ENCODE results near the gene OSBP2.

The OSBP2 gene

DNA sequence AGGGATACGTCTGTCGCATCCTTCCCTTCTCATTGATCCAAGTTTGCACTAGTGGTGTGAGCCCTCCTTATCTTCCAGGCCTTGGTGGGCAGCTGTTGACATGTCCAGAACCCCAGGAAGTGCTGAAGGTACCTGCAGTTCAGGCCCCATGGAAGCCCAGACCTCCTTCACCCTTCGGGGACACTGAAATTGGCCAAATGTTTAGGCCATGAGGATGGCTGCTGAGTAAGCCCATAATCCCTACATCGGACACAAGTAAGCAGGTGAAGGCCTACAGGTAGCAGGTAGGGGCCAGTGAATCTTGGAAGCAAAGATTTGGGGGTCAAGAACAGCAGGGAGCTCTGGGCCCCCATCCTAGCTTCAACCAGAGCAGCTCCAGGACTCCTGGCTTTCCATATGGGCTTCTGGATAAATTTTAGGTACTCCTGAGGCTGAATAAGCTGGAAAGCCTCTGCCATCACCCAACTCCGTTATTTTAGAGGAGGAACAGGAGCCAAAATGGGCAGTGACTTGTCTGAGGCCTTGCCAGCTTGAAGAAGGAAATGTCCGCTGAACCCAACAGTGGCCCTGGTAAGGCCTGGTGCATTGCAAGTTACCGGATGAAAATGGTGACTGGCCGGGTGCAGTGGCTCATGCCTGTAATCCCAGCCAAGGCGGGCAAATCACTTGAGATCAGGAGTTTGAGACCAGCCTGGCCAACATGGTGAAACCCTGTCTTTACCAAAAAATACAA is 228.7 kb downstream of the OSBP2 start:
- Mint-ChIP-seq H3K4me3 (peak overlapping the region; percentile 24), H3K27me3 (no peaks in the 10 kb centered on the region), H3K36me3 (peaks cover 16% of the 10 kb centered on the region), H3K27ac (peak overlapping the region; percentile 94), H3K4me1 (peaks cover 8% of the 10 kb centered on the region), H3K9me3 (no peaks in the 10 kb centered on the region)
- ATAC-seq (ENCODE audit: low read depth), result no peak
- DNase-seq (ENCODE audit: low spot score in 2 of 2), result no peak

DNA sequence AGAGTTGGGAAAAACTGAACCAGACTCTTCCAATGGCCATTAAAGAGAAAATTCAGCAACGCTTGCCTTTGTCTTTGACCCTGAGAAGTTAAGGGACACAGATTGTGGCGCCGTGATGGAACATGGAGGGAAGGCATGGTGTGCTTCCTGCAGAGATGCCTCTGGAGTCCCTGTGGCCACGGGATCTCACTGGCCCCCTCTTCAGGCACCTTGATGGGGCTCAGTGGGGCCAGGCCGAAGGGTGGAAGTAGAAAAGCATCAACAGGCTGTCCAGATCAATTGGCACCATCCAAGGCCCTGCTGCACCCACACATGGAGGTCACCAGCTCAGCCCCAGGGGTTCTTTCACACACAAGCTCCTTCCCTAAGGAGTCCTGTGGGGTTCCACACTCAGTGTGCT is 231.0 kb downstream of the OSBP2 start:
- peaks cover 19% of the 10 kb centered on the region for H3K36me3 Mint-ChIP-seq
- DNase-seq (ENCODE audit: low spot score in 2 of 2), result no peak

DNA sequence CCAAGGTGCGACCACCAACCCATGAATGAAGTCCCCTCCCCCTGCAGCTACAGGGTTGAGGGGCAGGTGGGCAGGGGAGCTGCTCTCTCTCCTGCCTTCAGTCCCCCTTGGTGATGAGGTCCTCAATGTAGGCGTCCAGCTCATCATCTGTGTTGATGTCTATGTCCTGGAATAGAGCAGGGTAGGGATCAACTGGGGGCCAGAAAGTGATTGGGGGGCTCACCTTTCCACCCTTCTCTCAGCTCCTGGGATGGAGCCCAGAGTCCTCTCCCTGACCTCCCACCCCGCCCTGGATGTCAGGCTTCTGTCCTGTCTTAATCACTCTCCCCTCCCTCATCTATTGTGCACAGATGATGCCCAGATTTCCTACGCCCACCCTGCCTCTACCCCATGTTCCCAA is 232.0 kb downstream of the OSBP2 start:
- Mint-ChIP-seq H3K27ac (no peak overlapping the region), H3K4me3 (no peak overlapping the region), H3K9me3 (no peaks in the 10 kb centered on the region), H3K4me1 (peaks cover 7% of the 10 kb centered on the region), H3K27me3 (no peaks in the 10 kb centered on the region), H3K36me3 (peaks cover 28% of the 10 kb centered on the region)
- ATAC-seq (ENCODE audit: low read depth), result no peak
- DNase-seq (ENCODE audit: low spot score in 2 of 2), result no peak

More for the DNA sequence above, 231.0 kb downstream of the OSBP2 start:
- H3K9me3 Mint-ChIP-seq, result no peaks in the 10 kb centered on the region
- H3K4me3 Mint-ChIP-seq, result no peak overlapping the region
- ATAC-seq (ENCODE audit: low read depth), result no peak
- peaks cover 3% of the 10 kb centered on the region for H3K4me1 Mint-ChIP-seq
- H3K27ac Mint-ChIP-seq, result no peak overlapping the region
- H3K27me3 Mint-ChIP-seq, result no peaks in the 10 kb centered on the region

DNA sequence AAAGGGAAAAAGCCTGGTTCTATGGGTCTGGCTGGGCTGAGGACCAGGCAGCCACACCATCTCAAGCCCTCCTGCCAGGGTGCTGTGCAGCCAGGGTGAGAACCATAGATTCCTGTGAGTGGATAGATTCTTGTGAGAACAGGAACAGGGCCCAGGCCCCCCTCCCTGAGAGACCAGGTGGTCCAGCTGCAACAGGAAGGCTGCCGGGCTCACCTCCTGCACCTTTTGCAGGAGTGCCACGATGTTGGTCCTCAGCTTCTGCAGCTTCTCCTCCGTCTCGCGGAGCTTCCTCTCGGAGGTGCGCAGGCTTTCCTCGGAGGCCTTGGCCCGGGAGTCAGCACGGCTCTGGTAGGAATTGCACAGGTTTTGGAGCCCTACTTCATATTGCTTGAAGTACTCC is 233.1 kb downstream of the OSBP2 start:
- peaks cover 3% of the 10 kb centered on the region for H3K4me1 Mint-ChIP-seq
- no peak overlapping the region for H3K4me3 Mint-ChIP-seq
- no peaks in the 10 kb centered on the region for H3K9me3 Mint-ChIP-seq
- H3K27me3 Mint-ChIP-seq, result no peaks in the 10 kb centered on the region
- DNase-seq (ENCODE audit: low spot score in 2 of 2), result no peak
- ATAC-seq (ENCODE audit: low read depth), result no peak
- H3K36me3 Mint-ChIP-seq, result peaks cover 35% of the 10 kb centered on the region
- no peak overlapping the region for H3K27ac Mint-ChIP-seq

DNA sequence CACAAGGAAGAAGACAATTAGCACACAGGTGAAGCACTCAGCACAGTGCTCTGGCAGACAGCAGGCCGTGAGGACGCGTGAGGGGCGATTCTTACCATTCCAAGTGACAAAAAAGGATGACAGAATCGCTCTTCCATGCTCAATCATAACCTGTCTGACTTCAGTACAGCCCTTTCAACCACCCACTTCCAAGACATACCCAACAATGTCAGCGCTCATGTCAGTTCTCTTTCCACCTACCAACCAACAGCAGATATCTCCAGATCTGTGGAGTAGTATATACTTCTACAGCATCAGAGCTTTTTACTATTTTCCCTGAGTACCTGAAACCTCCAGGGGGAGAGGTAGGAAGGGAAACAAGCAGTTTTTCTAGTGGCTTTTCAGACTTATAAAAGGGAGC is 233.7 kb downstream of the OSBP2 start:
- no peak for DNase-seq (ENCODE audit: low spot score in 2 of 2)
- Mint-ChIP-seq H3K4me1 (peaks cover 3% of the 10 kb centered on the region), H3K4me3 (no peak overlapping the region), H3K27ac (no peak overlapping the region), H3K9me3 (no peaks in the 10 kb centered on the region), H3K27me3 (no peaks in the 10 kb centered on the region), H3K36me3 (peaks cover 36% of the 10 kb centered on the region)
- no peak for ATAC-seq (ENCODE audit: low read depth)

DNA sequence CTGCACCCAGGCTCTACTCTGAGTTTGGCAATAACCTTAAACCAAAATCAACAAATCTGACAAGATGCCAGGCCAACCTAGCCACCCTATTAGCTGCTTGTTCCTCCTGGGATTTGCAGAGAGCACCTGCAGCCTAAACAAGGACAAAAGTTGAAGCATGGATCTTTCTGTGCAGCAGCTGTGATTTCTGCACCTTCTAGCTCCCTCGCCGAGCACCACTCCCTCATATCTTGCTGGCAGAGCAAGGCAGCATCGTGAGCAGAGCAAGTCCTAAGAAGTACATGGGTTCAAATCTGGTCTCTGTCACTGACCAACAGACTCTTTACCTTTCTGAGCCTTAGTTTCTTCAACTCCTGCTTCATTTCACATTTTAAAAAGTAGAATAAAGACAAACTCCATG is 235.6 kb downstream of the OSBP2 start:
- Mint-ChIP-seq H3K27me3 (no peaks in the 10 kb centered on the region), H3K9me3 (no peaks in the 10 kb centered on the region), H3K4me3 (no peak overlapping the region), H3K36me3 (peaks cover 42% of the 10 kb centered on the region), H3K4me1 (peaks cover 3% of the 10 kb centered on the region), H3K27ac (peak overlapping the region; percentile 32)
- no peak for DNase-seq (ENCODE audit: low spot score in 2 of 2)
- ATAC-seq (ENCODE audit: low read depth), result no peak

DNA sequence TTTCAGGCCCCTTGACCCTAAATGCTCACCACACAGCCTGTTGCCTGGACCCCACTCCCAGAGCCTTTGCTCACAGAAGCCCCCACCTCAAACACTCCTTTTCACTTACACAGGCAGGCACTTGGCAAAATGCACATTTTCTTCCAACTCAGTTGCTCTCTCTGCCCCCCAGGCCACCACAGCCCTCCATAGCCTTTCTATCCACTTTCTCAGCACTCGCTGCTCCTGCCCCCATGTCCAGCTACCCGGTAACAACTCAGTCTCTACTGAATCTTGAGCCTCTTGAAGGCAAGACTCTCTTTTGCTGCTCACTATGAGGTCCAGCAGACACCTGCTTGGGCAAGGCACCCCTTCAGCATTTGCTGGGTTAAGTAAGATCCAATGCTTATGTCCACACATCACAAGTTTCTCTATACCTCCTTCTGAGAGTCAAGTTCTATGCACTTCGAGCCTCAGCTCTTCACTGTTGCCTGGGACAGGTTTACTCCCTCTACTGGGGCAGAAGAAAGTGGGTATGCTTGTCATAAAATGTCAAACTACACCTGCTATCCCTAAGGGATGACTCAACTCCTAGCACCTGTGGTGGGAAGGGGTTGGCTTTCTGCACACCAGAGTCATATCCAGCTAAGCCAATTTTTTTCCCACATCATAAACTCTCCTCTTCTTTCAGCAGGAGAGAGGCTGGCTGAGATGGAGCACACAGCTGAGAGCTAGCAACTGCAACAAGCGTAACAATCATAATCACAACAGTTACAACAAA is 237.0 kb downstream of the OSBP2 start:
- DNase-seq (ENCODE audit: low spot score in 2 of 2) (no peak), ATAC-seq (ENCODE audit: low read depth) (no peak)
- Mint-ChIP-seq H3K27me3 (no peaks in the 10 kb centered on the region), H3K27ac (peak overlapping the region; percentile 12), H3K36me3 (peaks cover 46% of the 10 kb centered on the region), H3K4me1 (peaks cover 3% of the 10 kb centered on the region), H3K4me3 (no peak overlapping the region), H3K9me3 (no peaks in the 10 kb centered on the region)

DNA sequence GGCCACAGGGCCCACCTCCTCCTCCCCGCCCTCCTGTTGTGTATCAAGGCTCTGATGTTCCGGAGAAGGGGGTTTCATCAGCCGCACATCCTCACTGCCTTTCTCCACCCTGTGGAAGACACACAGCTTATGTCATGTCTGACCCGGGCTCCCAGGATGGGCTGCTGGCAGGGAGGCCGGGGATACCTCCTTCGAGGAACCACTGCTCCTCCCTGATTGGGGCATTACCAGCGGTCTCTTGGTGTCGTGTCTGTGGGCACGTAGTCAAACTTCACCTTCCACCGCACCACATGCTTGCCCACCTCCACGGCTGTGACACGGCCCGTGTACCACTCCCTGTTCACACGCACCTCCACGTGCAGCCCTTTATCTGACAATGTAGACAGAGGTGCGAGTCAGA is 238.0 kb downstream of the OSBP2 start:
- H3K27me3 Mint-ChIP-seq, result no peaks in the 10 kb centered on the region

DNA sequence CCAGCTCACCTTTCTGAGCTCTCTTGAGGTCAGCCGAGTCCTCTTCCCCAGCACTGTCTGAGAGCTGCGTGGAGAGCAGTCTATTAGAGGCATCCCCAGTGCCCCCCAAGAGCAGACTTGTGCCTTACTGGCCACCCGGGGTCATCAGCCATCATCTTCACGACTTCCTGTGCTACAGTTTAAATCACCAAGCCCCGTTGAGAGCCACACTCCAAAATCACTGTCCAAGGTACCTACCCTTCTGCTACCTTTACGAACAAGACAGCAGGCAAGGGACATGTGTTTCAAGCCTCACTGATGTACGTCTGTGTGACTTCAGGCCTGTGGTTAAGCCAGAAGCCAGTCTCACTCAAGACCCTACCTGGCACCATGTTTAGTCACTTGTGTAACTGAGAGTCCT is 238.8 kb downstream of the OSBP2 start:
- H3K27me3 Mint-ChIP-seq, result no peaks in the 10 kb centered on the region
- no peak overlapping the region for H3K27ac Mint-ChIP-seq
- ATAC-seq (ENCODE audit: low read depth) (no peak), DNase-seq (ENCODE audit: low spot score in 2 of 2) (no peak)
- H3K4me3 Mint-ChIP-seq, result no peak overlapping the region
- H3K36me3 Mint-ChIP-seq, result peaks cover 41% of the 10 kb centered on the region
- peaks cover 3% of the 10 kb centered on the region for H3K4me1 Mint-ChIP-seq
- H3K9me3 Mint-ChIP-seq, result no peaks in the 10 kb centered on the region

More for the DNA sequence above, 238.0 kb downstream of the OSBP2 start:
- no peak overlapping the region for H3K4me3 Mint-ChIP-seq
- H3K4me1 Mint-ChIP-seq, result peaks cover 3% of the 10 kb centered on the region
- no peaks in the 10 kb centered on the region for H3K9me3 Mint-ChIP-seq
- ATAC-seq (ENCODE audit: low read depth) (no peak), DNase-seq (ENCODE audit: low spot score in 2 of 2) (no peak)
- no peak overlapping the region for H3K27ac Mint-ChIP-seq
- H3K36me3 Mint-ChIP-seq, result peaks cover 43% of the 10 kb centered on the region

DNA sequence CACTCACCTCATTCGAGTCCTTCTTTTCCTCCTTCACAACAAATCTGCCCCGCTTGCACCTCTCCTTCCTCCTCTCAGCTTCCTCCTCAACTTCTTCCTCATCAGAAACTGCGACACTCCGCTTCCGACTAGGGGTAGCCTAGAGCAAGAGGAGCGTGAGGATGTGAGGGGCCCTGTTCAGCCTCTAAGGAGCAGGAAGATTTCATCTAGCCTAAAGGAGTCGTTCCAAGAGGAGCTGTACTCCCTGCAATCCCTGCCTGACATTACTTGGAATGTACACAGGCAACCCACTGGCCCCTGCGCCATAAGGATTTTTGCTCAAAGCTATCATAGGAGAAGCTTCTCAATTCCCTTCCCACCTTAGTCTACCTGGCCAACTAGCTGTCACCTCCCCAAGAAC is 239.4 kb downstream of the OSBP2 start:
- Mint-ChIP-seq H3K36me3 (peaks cover 43% of the 10 kb centered on the region), H3K27ac (no peak overlapping the region), H3K27me3 (no peaks in the 10 kb centered on the region)

DNA sequence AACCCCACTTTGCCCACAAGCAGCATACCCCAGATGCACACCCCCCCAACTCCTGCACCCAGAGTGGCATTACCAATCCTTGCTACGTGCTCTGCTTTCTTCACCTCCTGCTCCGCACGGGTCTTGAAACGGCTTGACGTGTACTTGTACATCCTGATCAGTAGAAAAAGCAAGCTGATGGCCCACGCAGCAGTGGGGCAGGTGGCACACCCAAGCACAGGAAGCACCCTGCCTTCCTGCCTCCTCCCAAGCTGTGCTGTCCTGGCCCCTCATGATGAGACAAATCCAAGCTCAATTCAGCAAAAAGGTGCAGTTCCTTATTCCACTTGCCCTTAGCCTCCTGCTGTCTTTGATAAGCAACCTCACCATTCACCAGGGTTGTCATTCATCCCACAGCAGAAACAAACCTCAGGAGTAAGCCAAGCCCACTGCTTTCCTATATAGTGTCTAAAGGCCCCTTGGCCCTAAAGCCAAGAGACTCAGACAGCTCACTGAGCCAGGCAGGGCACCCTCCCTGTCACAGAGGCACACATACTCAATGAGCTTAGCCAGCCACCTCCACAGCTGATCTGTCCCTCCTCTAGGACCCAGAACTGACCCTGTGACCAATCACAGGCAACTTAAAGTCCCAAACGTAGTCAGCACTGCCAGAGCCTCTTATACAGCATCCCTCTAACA is 246.2 kb downstream of the OSBP2 start:
- H3K36me3 Mint-ChIP-seq, result peaks cover 48% of the 10 kb centered on the region
- no peaks in the 10 kb centered on the region for H3K27me3 Mint-ChIP-seq
- no peak overlapping the region for H3K27ac Mint-ChIP-seq
- no peaks in the 10 kb centered on the region for H3K9me3 Mint-ChIP-seq
- no peaks in the 10 kb centered on the region for H3K4me1 Mint-ChIP-seq
- no peak overlapping the region for H3K4me3 Mint-ChIP-seq
- no peak for DNase-seq (ENCODE audit: low spot score in 2 of 2)
- ATAC-seq (ENCODE audit: low read depth), result no peak

More for the DNA sequence above, 239.4 kb downstream of the OSBP2 start:
- Mint-ChIP-seq H3K4me1 (peaks cover 3% of the 10 kb centered on the region), H3K9me3 (no peaks in the 10 kb centered on the region), H3K4me3 (no peak overlapping the region)
- ATAC-seq (ENCODE audit: low read depth), result no peak
- no peak for DNase-seq (ENCODE audit: low spot score in 2 of 2)

DNA sequence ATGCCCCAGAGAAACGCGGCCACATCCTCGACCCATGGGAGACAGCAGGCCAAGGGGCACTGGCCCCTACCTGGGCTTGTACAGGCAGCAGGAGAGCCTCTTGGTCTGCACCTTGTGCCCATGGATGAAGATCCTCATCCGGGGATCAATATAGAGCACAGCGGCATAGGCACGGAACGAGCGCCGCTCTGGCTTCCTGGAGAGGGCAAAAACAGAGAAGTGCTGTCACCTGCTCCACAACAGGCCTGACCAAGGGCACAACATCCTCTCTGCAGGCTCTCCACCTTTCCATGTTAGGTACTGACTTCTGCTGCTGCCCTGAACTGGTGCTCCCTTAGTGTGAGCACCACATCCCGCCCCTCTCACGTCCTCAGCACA is 246.7 kb downstream of the OSBP2 start:
- Mint-ChIP-seq H3K4me1 (no peaks in the 10 kb centered on the region), H3K9me3 (no peaks in the 10 kb centered on the region)
- DNase-seq (ENCODE audit: low spot score in 2 of 2), result no peak

DNA sequence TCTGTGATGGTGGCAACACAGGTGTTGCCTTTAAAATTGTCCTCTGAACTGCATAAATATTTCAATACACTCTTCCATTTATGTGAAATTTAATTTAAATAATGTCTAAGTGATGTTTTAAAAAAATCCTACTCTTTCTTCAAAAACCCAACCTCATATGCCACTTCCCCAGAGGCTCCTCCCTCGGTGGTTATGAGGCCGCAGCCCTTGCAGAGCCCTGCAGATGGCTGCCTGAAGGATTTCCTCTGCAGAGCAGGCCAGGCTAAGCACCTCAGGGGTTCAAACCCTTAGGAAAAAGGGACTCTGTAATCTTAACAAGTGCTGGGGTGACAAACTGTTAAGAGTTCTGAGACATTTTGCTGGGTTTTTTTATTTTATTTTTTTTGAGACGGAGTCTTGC is 248.7 kb downstream of the OSBP2 start:
- no peaks in the 10 kb centered on the region for H3K4me1 Mint-ChIP-seq
- H3K27me3 Mint-ChIP-seq, result no peaks in the 10 kb centered on the region
- ATAC-seq (ENCODE audit: low read depth), result no peak
- DNase-seq (ENCODE audit: low spot score in 2 of 2), result no peak
- H3K36me3 Mint-ChIP-seq, result peaks cover 50% of the 10 kb centered on the region
- no peak overlapping the region for H3K4me3 Mint-ChIP-seq
- no peaks in the 10 kb centered on the region for H3K9me3 Mint-ChIP-seq
- H3K27ac Mint-ChIP-seq, result no peak overlapping the region

More for the DNA sequence above, 246.7 kb downstream of the OSBP2 start:
- no peak overlapping the region for H3K4me3 Mint-ChIP-seq
- ATAC-seq (ENCODE audit: low read depth), result no peak
- H3K36me3 Mint-ChIP-seq, result peaks cover 53% of the 10 kb centered on the region
- no peak overlapping the region for H3K27ac Mint-ChIP-seq
- no peaks in the 10 kb centered on the region for H3K27me3 Mint-ChIP-seq

DNA sequence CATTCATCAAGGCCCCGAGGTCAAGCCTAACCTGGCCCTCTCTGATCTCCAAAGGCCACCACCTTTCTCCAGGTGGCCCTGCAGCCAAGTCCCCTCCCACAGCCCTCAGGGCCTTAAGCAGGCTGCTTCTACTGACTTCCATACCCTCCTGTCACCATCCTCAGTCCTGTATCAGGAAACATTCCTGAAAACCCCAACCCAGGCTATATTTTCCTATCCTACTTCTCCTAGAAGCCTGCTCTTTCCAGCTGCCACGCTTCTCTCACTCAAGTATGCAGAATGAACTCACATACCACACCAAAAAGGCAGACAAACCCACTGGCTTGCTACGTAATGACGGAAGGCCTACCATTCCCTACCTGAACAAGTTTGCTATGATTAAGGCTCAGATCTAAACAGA is 250.3 kb downstream of the OSBP2 start:
- H3K27me3 Mint-ChIP-seq, result no peaks in the 10 kb centered on the region

More for the DNA sequence above, 250.3 kb downstream of the OSBP2 start:
- DNase-seq (ENCODE audit: low spot score in 2 of 2) (no peak), ATAC-seq (ENCODE audit: low read depth) (no peak)
- Mint-ChIP-seq H3K9me3 (no peaks in the 10 kb centered on the region), H3K4me3 (no peak overlapping the region), H3K4me1 (peaks cover 3% of the 10 kb centered on the region), H3K27ac (peak overlapping the region; percentile 67), H3K36me3 (peaks cover 48% of the 10 kb centered on the region)
